ENCODE results near the gene ITIH3. TPM values are rescaled to one million over a fixed set of nuclear protein-coding genes. Genes with fewer than 3 reads are reported as not detected.

The ITIH3 gene
- total and polyA plus RNA-seq, 2 experiments from 2014 or later, result 63.3 to 66.9 TPM

GRCh38 chr3:52782412-52783210, 12.0 kb upstream of the ITIH3 start:
- H3K4me2 ChIP-seq, result no peak overlapping the region

DNA sequence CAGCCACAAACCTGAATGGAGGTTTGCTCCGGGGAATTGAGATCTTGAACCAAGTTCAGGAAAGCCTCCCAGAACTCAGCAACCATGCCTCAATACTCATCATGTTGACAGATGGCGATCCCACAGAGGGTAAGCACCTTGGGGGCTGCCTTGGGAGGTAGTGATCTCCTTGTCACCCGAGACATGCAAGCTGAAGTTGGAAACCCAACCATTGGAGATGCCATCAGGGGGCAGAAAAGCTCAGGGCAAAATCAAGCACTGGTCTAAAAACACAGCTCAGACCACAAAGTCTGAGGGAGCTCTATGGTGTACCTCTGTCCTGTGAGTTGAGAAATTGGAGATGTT, 11.4 kb upstream of the ITIH3 start:
- H3K79me2 ChIP-seq, result no peaks in the 10 kb centered on the region
- H3K4me1 ChIP-seq (ENCODE audit: insufficient read depth), result no peaks in the 10 kb centered on the region
- H3K27me3 ChIP-seq, result no peaks in the 10 kb centered on the region
- H2AFZ ChIP-seq, result no peak overlapping the region
- no peak overlapping the region for H3K4me2 ChIP-seq
- H3K9me3 ChIP-seq (ENCODE audit: low read depth), result no peaks in the 10 kb centered on the region
- DNase-seq (ENCODE audit: low spot score), result no peak
- H3K9me2 ChIP-seq (replicated peaks; ENCODE audit: insufficient read depth), result no peaks in the 10 kb centered on the region
- TF ChIP-seq EZH2 (IDR thresholded peaks at IDR 0.05; ENCODE audit: borderline replicate concordance), result no peak
- TF ChIP-seq, protein P1, sequence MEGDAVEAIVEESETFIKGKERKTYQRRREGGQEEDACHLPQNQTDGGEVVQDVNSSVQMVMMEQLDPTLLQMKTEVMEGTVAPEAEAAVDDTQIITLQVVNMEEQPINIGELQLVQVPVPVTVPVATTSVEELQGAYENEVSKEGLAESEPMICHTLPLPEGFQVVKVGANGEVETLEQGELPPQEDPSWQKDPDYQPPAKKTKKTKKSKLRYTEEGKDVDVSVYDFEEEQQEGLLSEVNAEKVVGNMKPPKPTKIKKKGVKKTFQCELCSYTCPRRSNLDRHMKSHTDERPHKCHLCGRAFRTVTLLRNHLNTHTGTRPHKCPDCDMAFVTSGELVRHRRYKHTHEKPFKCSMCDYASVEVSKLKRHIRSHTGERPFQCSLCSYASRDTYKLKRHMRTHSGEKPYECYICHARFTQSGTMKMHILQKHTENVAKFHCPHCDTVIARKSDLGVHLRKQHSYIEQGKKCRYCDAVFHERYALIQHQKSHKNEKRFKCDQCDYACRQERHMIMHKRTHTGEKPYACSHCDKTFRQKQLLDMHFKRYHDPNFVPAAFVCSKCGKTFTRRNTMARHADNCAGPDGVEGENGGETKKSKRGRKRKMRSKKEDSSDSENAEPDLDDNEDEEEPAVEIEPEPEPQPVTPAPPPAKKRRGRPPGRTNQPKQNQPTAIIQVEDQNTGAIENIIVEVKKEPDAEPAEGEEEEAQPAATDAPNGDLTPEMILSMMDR (IDR thresholded peaks at IDR 0.05; ENCODE audit: poor library complexity), result no peak
- TF ChIP-seq EZH2phosphoT487 (IDR thresholded peaks at IDR 0.05; ENCODE audit: low read depth, severe bottlenecking, unreplicated experiment), result no peak
- no peaks in the 10 kb centered on the region for H4K20me1 ChIP-seq (ENCODE audit: insufficient read depth, poor library complexity, severe bottlenecking)
- H3K27ac ChIP-seq, result no peak overlapping the region
- 92% methylated on average over 3 of the region's 3 CpGs for WGBS (ENCODE audit: low lambda C conversion rate, missing lambda C conversion rate)
- H3K4me3 ChIP-seq, result no peak overlapping the region
- no peaks in the 10 kb centered on the region for H3K36me3 ChIP-seq (replicated peaks; ENCODE audit: insufficient read depth, low read depth)

More at GRCh38 chr3:52782412-52783210, 12.0 kb upstream of the ITIH3 start:
- Histone ChIP-seq H3K27me3 (no peaks in the 10 kb centered on the region), H3K27ac (no peak overlapping the region), H3K9me3 (ENCODE audit: low read depth) (no peaks in the 10 kb centered on the region), H4K20me1 (ENCODE audit: insufficient read depth, poor library complexity, severe bottlenecking) (no peaks in the 10 kb centered on the region), H2AFZ (no peak overlapping the region), H3K79me2 (no peaks in the 10 kb centered on the region), H3K9me2 (replicated peaks; ENCODE audit: insufficient read depth) (no peaks in the 10 kb centered on the region), H3K4me3 (no peak overlapping the region), H3K4me1 (ENCODE audit: insufficient read depth) (no peaks in the 10 kb centered on the region), H3K36me3 (replicated peaks; ENCODE audit: insufficient read depth, low read depth) (no peaks in the 10 kb centered on the region)
- DNase-seq (ENCODE audit: low spot score), result no peak
- TF ChIP-seq EZH2 (IDR thresholded peaks at IDR 0.05; ENCODE audit: borderline replicate concordance) (no peak), EZH2phosphoT487 (IDR thresholded peaks at IDR 0.05; ENCODE audit: low read depth, severe bottlenecking, unreplicated experiment) (no peak)
- TF ChIP-seq, protein P1 (IDR thresholded peaks at IDR 0.05; ENCODE audit: poor library complexity), result no peak
- 77% methylated on average over 12 of the region's 12 CpGs for WGBS (ENCODE audit: low lambda C conversion rate, missing lambda C conversion rate)

GRCh38 chr3:52784021-52784621, 10.5 kb upstream of the ITIH3 start:
- no peaks in the 10 kb centered on the region for H3K79me2 ChIP-seq
- H2AFZ ChIP-seq, result no peak overlapping the region
- H3K4me2 ChIP-seq, result no peak overlapping the region
- no peak for DNase-seq (ENCODE audit: low spot score)
- no peaks in the 10 kb centered on the region for H3K9me3 ChIP-seq (ENCODE audit: low read depth)
- no peaks in the 10 kb centered on the region for H3K36me3 ChIP-seq (replicated peaks; ENCODE audit: insufficient read depth, low read depth)
- 89% methylated on average over 18 of the region's 18 CpGs for WGBS (ENCODE audit: low lambda C conversion rate, missing lambda C conversion rate)
- no peaks in the 10 kb centered on the region for H3K27me3 ChIP-seq
- TF ChIP-seq EZH2 (IDR thresholded peaks at IDR 0.05; ENCODE audit: borderline replicate concordance), result no peak
- no peaks in the 10 kb centered on the region for H4K20me1 ChIP-seq (ENCODE audit: insufficient read depth, poor library complexity, severe bottlenecking)
- no peaks in the 10 kb centered on the region for H3K4me1 ChIP-seq (ENCODE audit: insufficient read depth)
- no peak overlapping the region for H3K4me3 ChIP-seq
- H3K9me2 ChIP-seq (replicated peaks; ENCODE audit: insufficient read depth), result no peaks in the 10 kb centered on the region
- H3K27ac ChIP-seq, result no peak overlapping the region

- Histone ChIP-seq H3K9me3 (ENCODE audit: low read depth) (no peaks in the 10 kb centered on the region), H3K79me2 (no peaks in the 10 kb centered on the region), H2AFZ (no peak overlapping the region), H3K4me3 (no peak overlapping the region), H3K4me2 (no peak overlapping the region), H3K27me3 (no peaks in the 10 kb centered on the region), H4K20me1 (ENCODE audit: insufficient read depth, poor library complexity, severe bottlenecking) (no peaks in the 10 kb centered on the region), H3K4me1 (ENCODE audit: insufficient read depth) (no peaks in the 10 kb centered on the region), H3K27ac (no peak overlapping the region), H3K9me2 (replicated peaks; ENCODE audit: insufficient read depth) (no peaks in the 10 kb centered on the region), H3K36me3 (replicated peaks; ENCODE audit: insufficient read depth, low read depth) (no peaks in the 10 kb centered on the region)
- DNase-seq (ENCODE audit: low spot score), result no peak
- WGBS (ENCODE audit: low lambda C conversion rate, missing lambda C conversion rate), result 76% methylated on average over 5 of the region's 5 CpGs
- TF ChIP-seq EZH2phosphoT487 (IDR thresholded peaks at IDR 0.05; ENCODE audit: low read depth, severe bottlenecking, unreplicated experiment) (no peak), EZH2 (IDR thresholded peaks at IDR 0.05; ENCODE audit: borderline replicate concordance) (no peak)
- TF ChIP-seq, protein P1 (IDR thresholded peaks at IDR 0.05; ENCODE audit: poor library complexity), result no peak
Observed at GRCh38 chr3:52784931-52785590, 9.5 kb upstream of the ITIH3 start.
